ENCODE data around the gene COL8A1. TPM values are rescaled to one million over a fixed set of nuclear protein-coding genes. Genes with fewer than 3 reads are reported as not detected.

The COL8A1 gene
- total and polyA plus RNA-seq, 2 donors (not counting 1 experiment from before 2014, with no cell fraction given) = 0.12 TPM; not detected in 1

DNA sequence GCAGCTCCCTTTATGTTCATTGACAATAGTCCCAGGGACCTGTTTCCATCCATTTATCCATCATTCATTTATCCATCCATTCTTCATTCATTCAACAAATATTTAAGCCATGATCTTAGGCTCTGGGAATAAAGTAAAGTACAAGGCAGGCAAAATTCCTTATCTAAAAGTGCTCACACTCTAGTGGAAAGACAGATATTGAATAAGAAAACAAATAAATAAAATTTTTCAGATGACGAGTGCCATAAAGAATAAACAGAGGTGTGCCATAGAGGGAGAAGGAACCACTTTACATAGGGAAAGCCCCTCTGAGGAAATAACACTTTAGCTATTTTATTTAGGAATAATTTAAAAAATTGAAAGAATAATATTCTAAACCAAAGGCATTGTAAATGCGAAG is 76.2 kb downstream of the COL8A1 start:
- H4K20me1 ChIP-seq (ENCODE audit: control insufficient read depth, insufficient read depth, low read length, poor library complexity, severe bottlenecking) = no peaks in the 10 kb centered on the region
- no peaks in the 10 kb centered on the region for H3K79me2 ChIP-seq (ENCODE audit: control insufficient read depth, insufficient read depth, low read length)
- no peak overlapping the region for H3K4me2 ChIP-seq (replicated peaks; ENCODE audit: low read depth, low read length, poor library complexity, severe bottlenecking)
- no peak overlapping the region for H2AFZ ChIP-seq (ENCODE audit: insufficient read depth, low read depth, low read length, poor library complexity, severe bottlenecking)
- no peak for TF ChIP-seq EZH2 (IDR thresholded peaks at IDR 0.05; ENCODE audit: borderline replicate concordance, insufficient read depth, low read depth, low read length, poor library complexity, severe bottlenecking)
- TF ChIP-seq, protein P1, sequence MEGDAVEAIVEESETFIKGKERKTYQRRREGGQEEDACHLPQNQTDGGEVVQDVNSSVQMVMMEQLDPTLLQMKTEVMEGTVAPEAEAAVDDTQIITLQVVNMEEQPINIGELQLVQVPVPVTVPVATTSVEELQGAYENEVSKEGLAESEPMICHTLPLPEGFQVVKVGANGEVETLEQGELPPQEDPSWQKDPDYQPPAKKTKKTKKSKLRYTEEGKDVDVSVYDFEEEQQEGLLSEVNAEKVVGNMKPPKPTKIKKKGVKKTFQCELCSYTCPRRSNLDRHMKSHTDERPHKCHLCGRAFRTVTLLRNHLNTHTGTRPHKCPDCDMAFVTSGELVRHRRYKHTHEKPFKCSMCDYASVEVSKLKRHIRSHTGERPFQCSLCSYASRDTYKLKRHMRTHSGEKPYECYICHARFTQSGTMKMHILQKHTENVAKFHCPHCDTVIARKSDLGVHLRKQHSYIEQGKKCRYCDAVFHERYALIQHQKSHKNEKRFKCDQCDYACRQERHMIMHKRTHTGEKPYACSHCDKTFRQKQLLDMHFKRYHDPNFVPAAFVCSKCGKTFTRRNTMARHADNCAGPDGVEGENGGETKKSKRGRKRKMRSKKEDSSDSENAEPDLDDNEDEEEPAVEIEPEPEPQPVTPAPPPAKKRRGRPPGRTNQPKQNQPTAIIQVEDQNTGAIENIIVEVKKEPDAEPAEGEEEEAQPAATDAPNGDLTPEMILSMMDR (IDR thresholded peaks at IDR 0.05) = no peak
- no peaks in the 10 kb centered on the region for H3K9me3 Mint-ChIP-seq (ENCODE audit: insufficient read depth)
- H3K27me3 Mint-ChIP-seq = peaks cover 17% of the 10 kb centered on the region
- H3K36me3 ChIP-seq (replicated peaks in 1 of 2; ENCODE audit: control extremely low read depth in 1 of 2, control insufficient read depth in 1 of 2, extremely low read depth in 1 of 2, insufficient read depth in 2 of 2, low read length in 1 of 2) = no peaks in the 10 kb centered on the region
- no peaks in the 10 kb centered on the region for H3K4me1 ChIP-seq (ENCODE audit: control insufficient read depth in 2 of 2, insufficient read depth in 2 of 2, low read length in 2 of 2)
- H3K9ac ChIP-seq (ENCODE audit: low read length) = no peak overlapping the region
- no peak for DNase-seq
- no peak overlapping the region for H3K4me3 ChIP-seq (ENCODE audit: control extremely low read depth in 1 of 5, extremely low read depth in 1 of 5, insufficient read depth in 1 of 5, low read depth in 2 of 5, low read length in 4 of 5)
- H3K27ac ChIP-seq (ENCODE audit: low read length in 2 of 2) = no peak overlapping the region
- no peak overlapping the region for H3K4me3 Mint-ChIP-seq
- intact Hi-C loops (cut with micrococcal nuclease) = no loop called here
- POLR2A ChIA-PET = no interaction called here
- no peaks in the 10 kb centered on the region for H3K9me3 ChIP-seq (ENCODE audit: control extremely low read depth in 1 of 3, control insufficient read depth in 2 of 3, insufficient read depth in 1 of 3, low read length in 2 of 3)
- H3K27ac Mint-ChIP-seq = no peak overlapping the region
- no CpG with 5 or more reads among the region's 2 CpGs for WGBS (ENCODE audit: insufficient coverage)
- no peaks in the 10 kb centered on the region for H3K27me3 ChIP-seq (replicated peaks in 1 of 4; ENCODE audit: control extremely low read depth in 1 of 4, control insufficient read depth in 3 of 4, insufficient read depth in 4 of 4, low read length in 3 of 4)
- H3K4me1 Mint-ChIP-seq = no peaks in the 10 kb centered on the region
- CTCF ChIA-PET = no interaction called here
- ATAC-seq (ENCODE audit: low read depth) = no peak

DNA sequence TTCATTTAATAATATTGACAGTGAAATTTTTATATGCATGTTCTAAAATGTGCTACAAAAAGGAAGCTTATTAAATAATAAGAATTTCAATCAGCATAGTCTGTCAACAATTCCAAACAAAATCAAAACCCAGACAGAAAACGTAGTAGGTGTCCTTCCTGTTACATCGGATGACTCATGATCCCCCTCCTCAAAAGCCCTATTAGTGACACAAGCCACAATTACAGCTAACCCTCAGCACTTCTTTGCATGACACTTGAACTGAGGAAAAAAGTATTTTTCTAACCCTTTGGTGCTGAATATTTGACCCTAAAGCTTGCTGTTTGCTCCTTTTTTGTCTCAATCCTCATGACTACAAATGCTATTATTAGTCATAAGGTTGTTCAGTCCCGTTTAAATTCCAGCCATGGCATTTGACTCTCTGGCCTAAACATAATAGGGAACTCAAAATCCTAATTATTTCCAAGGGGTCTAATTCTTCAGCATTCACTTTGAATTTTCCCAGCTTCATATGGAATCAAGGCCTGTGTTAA is 78.1 kb downstream of the COL8A1 start:
- DNase-seq (no peak), ATAC-seq (ENCODE audit: low read depth) (no peak)
- Mint-ChIP-seq H3K27me3 (peaks cover 18% of the 10 kb centered on the region), H3K4me3 (no peak overlapping the region), H3K27ac (no peak overlapping the region), H3K9me3 (ENCODE audit: insufficient read depth) (no peaks in the 10 kb centered on the region), H3K4me1 (no peaks in the 10 kb centered on the region)
- no peak overlapping the region for H3K9ac ChIP-seq (ENCODE audit: low read length)
- no peak overlapping the region for H2AFZ ChIP-seq (ENCODE audit: insufficient read depth, low read depth, low read length, poor library complexity, severe bottlenecking)
- no peak overlapping the region for H3K27ac ChIP-seq (ENCODE audit: low read length in 2 of 2)
- no peaks in the 10 kb centered on the region for H3K36me3 ChIP-seq (replicated peaks in 1 of 2; ENCODE audit: control extremely low read depth in 1 of 2, control insufficient read depth in 1 of 2, extremely low read depth in 1 of 2, insufficient read depth in 2 of 2, low read length in 1 of 2)
- H3K27me3 ChIP-seq (replicated peaks in 1 of 4; ENCODE audit: control extremely low read depth in 1 of 4, control insufficient read depth in 3 of 4, insufficient read depth in 4 of 4, low read length in 3 of 4) = no peaks in the 10 kb centered on the region
- H3K4me1 ChIP-seq (ENCODE audit: control insufficient read depth in 2 of 2, insufficient read depth in 2 of 2, low read length in 2 of 2) = no peaks in the 10 kb centered on the region
- no peak for TF ChIP-seq EZH2 (IDR thresholded peaks at IDR 0.05; ENCODE audit: borderline replicate concordance, insufficient read depth, low read depth, low read length, poor library complexity, severe bottlenecking)
- TF ChIP-seq, protein P1 (IDR thresholded peaks at IDR 0.05) = no peak
- no peaks in the 10 kb centered on the region for H3K9me3 ChIP-seq (ENCODE audit: control extremely low read depth in 1 of 3, control insufficient read depth in 2 of 3, insufficient read depth in 1 of 3, low read length in 2 of 3)
- H4K20me1 ChIP-seq (ENCODE audit: control insufficient read depth, insufficient read depth, low read length, poor library complexity, severe bottlenecking) = no peaks in the 10 kb centered on the region
- ChIA-PET CTCF (no interaction called here), POLR2A (no interaction called here)
- H3K4me2 ChIP-seq (replicated peaks; ENCODE audit: low read depth, low read length, poor library complexity, severe bottlenecking) = no peak overlapping the region
- intact Hi-C loops (cut with micrococcal nuclease) = no loop called here
- no peaks in the 10 kb centered on the region for H3K79me2 ChIP-seq (ENCODE audit: control insufficient read depth, insufficient read depth, low read length)
- WGBS (ENCODE audit: insufficient coverage) = 67% methylated on average over 2 of the region's 3 CpGs
- no peak overlapping the region for H3K4me3 ChIP-seq (ENCODE audit: control extremely low read depth in 1 of 5, extremely low read depth in 1 of 5, insufficient read depth in 1 of 5, low read depth in 2 of 5, low read length in 4 of 5)
